GM23338 (cell line): ENCODE results near the gene RAPGEF5. TPM values are rescaled to one million over a fixed set of nuclear protein-coding genes. Genes with fewer than 3 reads are reported as not detected.

ENCODE experiments used
- ATAC-seq: fragments of 200-7000 bp; cut with Tn5 transposase; 3 replicates; pipeline ENCODE4 v1.9.1; 2020
- DNase-seq: peaks from one replicate; pipeline ENCODE4 v3.0.0-alpha.2; 2015; ENCODE audit warnings: low spot score
- H2AFZ ChIP-seq: fragments of 200-600 bp; sonication (generic); 2 replicates; pipeline ENCODE4 v1.8.0; 2016; ENCODE audit warnings: antibody characterized with exemption, mild to moderate bottlenecking, moderate library complexity
- H3F3A ChIP-seq: fragments of 200-600 bp; sonication (generic); replicated peaks from 2 replicates; pipeline ENCODE4 v1.8.0; 2017; ENCODE audit warnings: antibody characterized with exemption, mixed run types, low read depth
- H3K27ac ChIP-seq: fragments of 200-600 bp; sonication (generic); 2 replicates; pipeline ENCODE4 v1.6.1; 2016; ENCODE audit warnings: low read depth
- H3K27me3 ChIP-seq: fragments of 200-600 bp; sonication (generic); 2 replicates; pipeline ENCODE4 v1.8.0; 2016; ENCODE audit warnings: mild to moderate bottlenecking, mixed run types, moderate library complexity; ENCODE audit not compliant: insufficient read depth
- H3K36me3 ChIP-seq: fragments of 200-600 bp; sonication (generic); 2 replicates; pipeline ENCODE4 v1.8.0; 2016; ENCODE audit warnings: mild to moderate bottlenecking; ENCODE audit not compliant: insufficient read depth
- H3K4me1 ChIP-seq: fragments of 200-600 bp; sonication (generic); 2 replicates; pipeline ENCODE4 v1.8.0; 2016; ENCODE audit warnings: mild to moderate bottlenecking, moderate library complexity; ENCODE audit not compliant: insufficient read depth
- H3K4me2 ChIP-seq: fragments of 200-600 bp; sonication (generic); 2 replicates; pipeline ENCODE4 v1.7.1; 2017; ENCODE audit warnings: mixed run types
- H3K4me3 ChIP-seq: fragments of 200-600 bp; sonication (generic); 2 replicates; pipeline ENCODE4 v1.6.1; 2016; ENCODE audit warnings: mixed run types
- H3K79me2 ChIP-seq: fragments of 200-600 bp; sonication (generic); replicated peaks from 2 replicates; pipeline ENCODE4 v1.8.0; 2017; ENCODE audit warnings: mild to moderate bottlenecking; ENCODE audit not compliant: insufficient read depth
- H3K9me2 ChIP-seq: fragments of 200-600 bp; sonication (generic); 2 replicates; pipeline ENCODE4 v1.8.0; 2017; ENCODE audit not compliant: insufficient read depth
- H4K20me1 ChIP-seq: fragments of 200-600 bp; sonication (generic); replicated peaks from 2 replicates; pipeline ENCODE4 v1.8.0; 2017; ENCODE audit warnings: mild to moderate bottlenecking; ENCODE audit not compliant: insufficient read depth
- H3K27ac Mint-ChIP-seq: 2 replicates; pipeline ENCODE4 v1.8.0; 2020; ENCODE audit warnings: inconsistent platforms, mild to moderate bottlenecking, moderate library complexity, mixed read lengths
- H3K27me3 Mint-ChIP-seq: 3 replicates; pipeline ENCODE4 v1.8.0; 2022; ENCODE audit warnings: low read depth, mild to moderate bottlenecking, moderate library complexity, mixed read lengths, inconsistent platforms; ENCODE audit not compliant: insufficient read depth, poor library complexity
- H3K36me3 Mint-ChIP-seq: 3 replicates; pipeline ENCODE4 v1.8.0; 2021; ENCODE audit warnings: low read depth, mild to moderate bottlenecking, inconsistent platforms, moderate library complexity, mixed read lengths
- H3K4me1 Mint-ChIP-seq: 3 replicates; pipeline ENCODE4 v1.8.0; 2020; ENCODE audit warnings: mild to moderate bottlenecking, inconsistent platforms, mixed read lengths
- H3K4me3 Mint-ChIP-seq: 3 replicates; pipeline ENCODE4 v1.8.0; 2021; ENCODE audit warnings: moderate library complexity, mild to moderate bottlenecking, inconsistent platforms, mixed read lengths
- H3K9me3 Mint-ChIP-seq: 3 replicates; pipeline ENCODE4 v1.8.0; 2020; ENCODE audit warnings: moderate library complexity, mild to moderate bottlenecking, inconsistent platforms, mixed read lengths
- CREB1 ChIP-seq: fragments of 250-450 bp; sonication (Bioruptor Pico); IDR thresholded peaks from 2 replicates; pipeline ENCODE4 v1.5.0; 2020; ENCODE audit warnings: low read depth, mild to moderate bottlenecking, moderate library complexity
- EZH2phosphoT487 ChIP-seq: fragments of 200-600 bp; sonication (generic); IDR thresholded peaks from one replicate; pipeline ENCODE4 v1.8.1; 2018; ENCODE audit warnings: antibody characterized with exemption; ENCODE audit not compliant: unreplicated experiment
- JUNB ChIP-seq: IDR thresholded peaks from one replicate; pipeline ENCODE4 v1.6.1; 2016; ENCODE audit warnings: antibody characterized with exemption; ENCODE audit not compliant: unreplicated experiment
- NANOG ChIP-seq: IDR thresholded peaks from 2 replicates; pipeline ENCODE4 v1.6.1; 2016; ENCODE audit warnings: antibody characterized with exemption, borderline replicate concordance
- ZNF114 ChIP-seq: fragments of 250-450 bp; sonication (Bioruptor Pico); IDR thresholded peaks from 2 replicates; pipeline ENCODE4 v1.5.0; 2020; ENCODE audit warnings: mild to moderate bottlenecking, moderate library complexity
- polyA plus RNA-seq: library from polyadenylated mRNA; unstranded; fragments of >200 nt; fragmentation: Nextera tagmentation; extraction: Ambion mirVana; gene quantifications from 2 replicates; pipeline ENCODE4 v1.2.1, GENCODE V29; 2016
- total RNA-seq: library from RNA; depleted of rRNA; stranded (reverse); fragments of >200 nt; shearing (Covaris generic); gene quantifications from 2 replicates; pipeline ENCODE4 v1.2.3, GENCODE V29; 2014
- TF ChIP-seq, protein P1 (sequence below): fragments of 250-450 bp; sonication (Bioruptor Pico); IDR thresholded peaks from 2 replicates; pipeline ENCODE4 v1.5.0; 2020; ENCODE audit warnings: mild to moderate bottlenecking, moderate library complexity
- TF ChIP-seq, protein P2 (sequence below): IDR thresholded peaks from 2 replicates; pipeline ENCODE4 v1.6.1; 2016; ENCODE audit warnings: antibody characterized with exemption

The RAPGEF5 gene
- total and polyA plus RNA-seq, 2 experiments from 2014 or later = 6.3 to 13.1 TPM

DNA sequence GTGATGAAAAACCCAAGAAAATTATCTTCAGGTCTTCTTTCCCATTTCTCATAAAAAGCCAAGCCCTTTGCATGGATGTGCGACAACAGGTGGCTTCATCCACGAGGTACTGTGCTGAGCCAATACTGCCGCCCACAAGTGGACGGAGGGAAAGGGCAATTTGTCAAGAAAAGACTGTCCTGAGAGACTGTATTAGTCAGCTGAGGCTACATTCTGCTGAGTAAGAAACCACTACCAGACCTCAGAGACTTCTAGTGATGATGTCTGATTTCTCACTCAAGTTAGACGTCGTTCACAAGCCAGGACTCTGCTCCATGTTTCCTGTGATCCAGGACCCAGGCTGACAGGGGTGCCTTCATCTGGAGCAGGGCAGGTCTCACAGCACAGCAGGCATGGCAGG lies 239.7 kb downstream of the RAPGEF5 start (continued):
- TF ChIP-seq, protein P1, sequence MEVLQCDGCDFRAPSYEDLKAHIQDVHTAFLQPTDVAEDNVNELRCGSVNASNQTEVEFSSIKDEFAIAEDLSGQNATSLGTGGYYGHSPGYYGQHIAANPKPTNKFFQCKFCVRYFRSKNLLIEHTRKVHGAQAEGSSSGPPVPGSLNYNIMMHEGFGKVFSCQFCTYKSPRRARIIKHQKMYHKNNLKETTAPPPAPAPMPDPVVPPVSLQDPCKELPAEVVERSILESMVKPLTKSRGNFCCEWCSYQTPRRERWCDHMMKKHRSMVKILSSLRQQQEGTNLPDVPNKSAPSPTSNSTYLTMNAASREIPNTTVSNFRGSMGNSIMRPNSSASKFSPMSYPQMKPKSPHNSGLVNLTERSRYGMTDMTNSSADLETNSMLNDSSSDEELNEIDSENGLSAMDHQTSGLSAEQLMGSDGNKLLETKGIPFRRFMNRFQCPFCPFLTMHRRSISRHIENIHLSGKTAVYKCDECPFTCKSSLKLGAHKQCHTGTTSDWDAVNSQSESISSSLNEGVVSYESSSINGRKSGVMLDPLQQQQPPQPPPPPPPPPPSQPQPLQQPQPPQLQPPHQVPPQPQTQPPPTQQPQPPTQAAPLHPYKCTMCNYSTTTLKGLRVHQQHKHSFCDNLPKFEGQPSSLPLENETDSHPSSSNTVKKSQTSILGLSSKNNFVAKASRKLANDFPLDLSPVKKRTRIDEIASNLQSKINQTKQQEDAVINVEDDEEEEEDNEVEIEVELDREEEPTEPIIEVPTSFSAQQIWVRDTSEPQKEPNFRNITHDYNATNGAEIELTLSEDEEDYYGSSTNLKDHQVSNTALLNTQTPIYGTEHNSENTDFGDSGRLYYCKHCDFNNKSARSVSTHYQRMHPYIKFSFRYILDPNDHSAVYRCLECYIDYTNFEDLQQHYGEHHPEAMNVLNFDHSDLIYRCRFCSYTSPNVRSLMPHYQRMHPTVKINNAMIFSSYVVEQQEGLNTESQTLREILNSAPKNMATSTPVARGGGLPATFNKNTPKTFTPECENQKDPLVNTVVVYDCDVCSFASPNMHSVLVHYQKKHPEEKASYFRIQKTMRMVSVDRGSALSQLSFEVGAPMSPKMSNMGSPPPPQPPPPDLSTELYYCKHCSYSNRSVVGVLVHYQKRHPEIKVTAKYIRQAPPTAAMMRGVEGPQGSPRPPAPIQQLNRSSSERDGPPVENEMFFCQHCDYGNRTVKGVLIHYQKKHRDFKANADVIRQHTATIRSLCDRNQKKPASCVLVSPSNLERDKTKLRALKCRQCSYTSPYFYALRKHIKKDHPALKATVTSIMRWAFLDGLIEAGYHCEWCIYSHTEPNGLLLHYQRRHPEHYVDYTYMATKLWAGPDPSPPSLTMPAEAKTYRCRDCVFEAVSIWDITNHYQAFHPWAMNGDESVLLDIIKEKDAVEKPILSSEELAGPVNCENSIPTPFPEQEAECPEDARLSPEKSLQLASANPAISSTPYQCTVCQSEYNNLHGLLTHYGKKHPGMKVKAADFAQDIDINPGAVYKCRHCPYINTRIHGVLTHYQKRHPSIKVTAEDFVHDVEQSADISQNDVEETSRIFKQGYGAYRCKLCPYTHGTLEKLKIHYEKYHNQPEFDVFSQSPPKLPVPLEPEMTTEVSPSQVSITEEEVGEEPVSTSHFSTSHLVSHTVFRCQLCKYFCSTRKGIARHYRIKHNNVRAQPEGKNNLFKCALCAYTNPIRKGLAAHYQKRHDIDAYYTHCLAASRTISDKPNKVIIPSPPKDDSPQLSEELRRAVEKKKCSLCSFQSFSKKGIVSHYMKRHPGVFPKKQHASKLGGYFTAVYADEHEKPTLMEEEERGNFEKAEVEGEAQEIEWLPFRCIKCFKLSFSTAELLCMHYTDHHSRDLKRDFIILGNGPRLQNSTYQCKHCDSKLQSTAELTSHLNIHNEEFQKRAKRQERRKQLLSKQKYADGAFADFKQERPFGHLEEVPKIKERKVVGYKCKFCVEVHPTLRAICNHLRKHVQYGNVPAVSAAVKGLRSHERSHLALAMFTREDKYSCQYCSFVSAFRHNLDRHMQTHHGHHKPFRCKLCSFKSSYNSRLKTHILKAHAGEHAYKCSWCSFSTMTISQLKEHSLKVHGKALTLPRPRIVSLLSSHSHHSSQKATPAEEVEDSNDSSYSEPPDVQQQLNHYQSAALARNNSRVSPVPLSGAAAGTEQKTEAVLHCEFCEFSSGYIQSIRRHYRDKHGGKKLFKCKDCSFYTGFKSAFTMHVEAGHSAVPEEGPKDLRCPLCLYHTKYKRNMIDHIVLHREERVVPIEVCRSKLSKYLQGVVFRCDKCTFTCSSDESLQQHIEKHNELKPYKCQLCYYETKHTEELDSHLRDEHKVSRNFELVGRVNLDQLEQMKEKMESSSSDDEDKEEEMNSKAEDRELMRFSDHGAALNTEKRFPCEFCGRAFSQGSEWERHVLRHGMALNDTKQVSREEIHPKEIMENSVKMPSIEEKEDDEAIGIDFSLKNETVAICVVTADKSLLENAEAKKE = no peak
- no peak for TF ChIP-seq CREB1 (CRISPR knock-in tag)

DNA sequence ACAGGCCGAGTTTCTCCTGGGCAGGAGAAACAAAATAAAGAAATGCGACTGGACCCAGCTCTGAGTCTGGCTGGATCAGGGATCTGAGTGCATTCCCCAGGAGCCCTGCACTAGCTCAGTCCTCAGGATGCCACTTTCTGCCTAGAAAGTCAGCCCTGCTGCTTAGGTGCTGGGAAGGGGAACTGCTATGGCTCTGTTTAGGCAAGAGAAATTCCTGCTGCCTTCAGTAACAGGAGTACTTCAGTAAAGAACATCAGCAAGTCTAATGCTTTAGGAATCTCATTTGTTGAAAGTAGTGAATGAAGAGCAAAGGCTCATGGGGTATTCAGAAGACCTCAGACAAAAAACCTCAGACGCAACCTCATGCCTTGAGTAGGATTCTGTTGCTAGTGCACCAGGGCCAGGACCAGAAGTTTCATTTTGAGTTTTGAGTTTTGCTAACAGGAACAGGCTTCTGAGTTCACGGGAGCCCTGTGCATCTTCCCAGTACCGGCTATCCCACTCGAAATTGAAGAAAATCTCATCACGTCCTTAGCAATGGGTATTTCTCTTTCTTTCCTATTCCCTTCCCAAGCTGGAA lies 240.4 kb downstream of the RAPGEF5 start:
- Mint-ChIP-seq H3K36me3 (peaks cover 3% of the 10 kb centered on the region; the same call in 2 of the 3 replicates), H3K9me3 (no peaks in the 10 kb centered on the region), H3K4me3 (no peak overlapping the region), H3K4me1 (peaks cover 6% of the 10 kb centered on the region; the same call in 1 of the 3 replicates), H3K27ac (no peak overlapping the region), H3K27me3 (peaks cover 10% of the 10 kb centered on the region)
- H3K27ac ChIP-seq = no peak overlapping the region
- DNase-seq (no peak), ATAC-seq (no peak)
- H3K4me2 ChIP-seq = no peak overlapping the region
- no peaks in the 10 kb centered on the region for H3K9me2 ChIP-seq
- H3K4me1 ChIP-seq = no peaks in the 10 kb centered on the region
- no peak overlapping the region for H2AFZ ChIP-seq
- no peaks in the 10 kb centered on the region for H3F3A ChIP-seq
- no peaks in the 10 kb centered on the region for H3K79me2 ChIP-seq
- no peaks in the 10 kb centered on the region for H3K36me3 ChIP-seq
- H3K27me3 ChIP-seq = no peaks in the 10 kb centered on the region
- H3K4me3 ChIP-seq = no peak overlapping the region
- no peaks in the 10 kb centered on the region for H4K20me1 ChIP-seq
- TF ChIP-seq NANOG (no peak), ZNF114 (CRISPR knock-in tag) (no peak), JUNB (no peak), EZH2phosphoT487 (no peak)
- TF ChIP-seq, protein P2, sequence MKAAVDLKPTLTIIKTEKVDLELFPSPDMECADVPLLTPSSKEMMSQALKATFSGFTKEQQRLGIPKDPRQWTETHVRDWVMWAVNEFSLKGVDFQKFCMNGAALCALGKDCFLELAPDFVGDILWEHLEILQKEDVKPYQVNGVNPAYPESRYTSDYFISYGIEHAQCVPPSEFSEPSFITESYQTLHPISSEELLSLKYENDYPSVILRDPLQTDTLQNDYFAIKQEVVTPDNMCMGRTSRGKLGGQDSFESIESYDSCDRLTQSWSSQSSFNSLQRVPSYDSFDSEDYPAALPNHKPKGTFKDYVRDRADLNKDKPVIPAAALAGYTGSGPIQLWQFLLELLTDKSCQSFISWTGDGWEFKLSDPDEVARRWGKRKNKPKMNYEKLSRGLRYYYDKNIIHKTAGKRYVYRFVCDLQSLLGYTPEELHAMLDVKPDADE = no peak
- TF ChIP-seq, protein P1 = no peak
